ENCODE measurements around the gene LPAR5. TPM values are rescaled to one million over a fixed set of nuclear protein-coding genes. Genes with fewer than 3 reads are reported as not detected.

LPAR5 gene
- total and polyA plus RNA-seq, 2 donors from 2014 or later = 0.97 to 4.9 TPM

GRCh38 chr12:6569312-6569711 lies 66.4 kb downstream of the LPAR5 start:
- no peaks in the 10 kb centered on the region for H3K9me3 ChIP-seq (ENCODE audit: control insufficient read depth in 2 of 3, insufficient read depth in 1 of 3, low read length in 3 of 3)
- DNase-seq (no peak), FAIRE-seq (no peak)
- no peak overlapping the region for H3K4me3 ChIP-seq (ENCODE audit: low read length in 3 of 3)
- no peak overlapping the region for H3K9ac ChIP-seq (ENCODE audit: low read length in 3 of 3)
- no peaks in the 10 kb centered on the region for H3K27me3 ChIP-seq (ENCODE audit: control insufficient read depth, insufficient read depth, low read length)
- no peak overlapping the region for H3K27ac ChIP-seq (ENCODE audit: low read depth in 2 of 2, low read length in 2 of 2)
- H3K4me1 ChIP-seq (ENCODE audit: control insufficient read depth in 2 of 3, insufficient read depth in 2 of 3, low read depth in 1 of 3, low read length in 3 of 3) = peaks cover 0 to 9% (median 5%) of the 10 kb centered on the region in 3 donors
- intact Hi-C loops (cut with DNase I) = no loop called here
- no peak for TF ChIP-seq CTCF (IDR thresholded peaks at IDR 0.05; ENCODE audit: borderline replicate concordance, extremely low read depth, insufficient read depth)
- peaks cover 2 to 25% (median 25%) of the 10 kb centered on the region in 3 donors for H3K36me3 ChIP-seq (ENCODE audit: control insufficient read depth in 2 of 3, insufficient read depth in 3 of 3, low read length in 3 of 3)

Other genes starting within 250 kb of the LPAR5 start
- 6.6 TPM for gene CD27, start 191.0 kb downstream of the LPAR5 start, total RNA-seq
- gene CD27, start 191.0 kb downstream of the LPAR5 start, polyA plus RNA-seq (ENCODE audit: insufficient read depth, low read depth, low replicate concordance) = not detected
- gene TAPBPL, start 183.9 kb downstream of the LPAR5 start, total RNA-seq = 44.7 TPM
- 34.5 TPM for gene TAPBPL, start 183.9 kb downstream of the LPAR5 start, polyA plus RNA-seq (ENCODE audit: insufficient read depth, low read depth, low replicate concordance)
- gene VAMP1, start 165.3 kb downstream of the LPAR5 start, total RNA-seq = 13.2 TPM
- gene VAMP1, start 165.3 kb downstream of the LPAR5 start, polyA plus RNA-seq (ENCODE audit: insufficient read depth, low read depth, low replicate concordance) = 4.9 TPM
- 132 TPM for gene MRPL51, start 142.7 kb downstream of the LPAR5 start, total RNA-seq
- gene MRPL51, start 142.7 kb downstream of the LPAR5 start, polyA plus RNA-seq (ENCODE audit: insufficient read depth, low read depth, low replicate concordance) = 268 TPM
- gene NCAPD2, start 141.9 kb downstream of the LPAR5 start, total RNA-seq = 23.4 TPM
- 4.5 TPM for gene NCAPD2, start 141.9 kb downstream of the LPAR5 start, polyA plus RNA-seq (ENCODE audit: insufficient read depth, low read depth, low replicate concordance)
- 1,501 TPM for gene GAPDH, start 101.4 kb downstream of the LPAR5 start, total RNA-seq
- 4,871 TPM for gene GAPDH, start 101.4 kb downstream of the LPAR5 start, polyA plus RNA-seq (ENCODE audit: insufficient read depth, low read depth, low replicate concordance)
- gene IFFO1, start 79.9 kb downstream of the LPAR5 start, total RNA-seq = 21.5 TPM
- 11.5 TPM for gene IFFO1, start 79.9 kb downstream of the LPAR5 start, polyA plus RNA-seq (ENCODE audit: insufficient read depth, low read depth, low replicate concordance)
- gene NOP2, start 67.7 kb downstream of the LPAR5 start, total RNA-seq = 29.7 TPM
- 12.2 TPM for gene NOP2, start 67.7 kb downstream of the LPAR5 start, polyA plus RNA-seq (ENCODE audit: insufficient read depth, low read depth, low replicate concordance)
- 224 TPM for gene CHD4, start 28.6 kb downstream of the LPAR5 start, total RNA-seq
- 109 TPM for gene CHD4, start 28.6 kb downstream of the LPAR5 start, polyA plus RNA-seq (ENCODE audit: insufficient read depth, low read depth, low replicate concordance)
- gene ACRBP, start 11.5 kb upstream of the LPAR5 start, total RNA-seq = 3.4 TPM
- gene ACRBP, start 11.5 kb upstream of the LPAR5 start, polyA plus RNA-seq (ENCODE audit: insufficient read depth, low read depth, low replicate concordance) = 2.1 TPM
- gene ING4, start 27.2 kb upstream of the LPAR5 start, total RNA-seq = 42.6 TPM
- gene ING4, start 27.2 kb upstream of the LPAR5 start, polyA plus RNA-seq (ENCODE audit: insufficient read depth, low read depth, low replicate concordance) = 56.0 TPM
- gene ZNF384, start 53.4 kb upstream of the LPAR5 start, total RNA-seq = 51.6 TPM
- 19.7 TPM for gene ZNF384, start 53.4 kb upstream of the LPAR5 start, polyA plus RNA-seq (ENCODE audit: insufficient read depth, low read depth, low replicate concordance)
- gene PIANP, start 64.9 kb upstream of the LPAR5 start, total RNA-seq = 0.63 TPM
- 0.45 TPM for gene PIANP, start 64.9 kb upstream of the LPAR5 start, polyA plus RNA-seq (ENCODE audit: insufficient read depth, low read depth, low replicate concordance)
- gene COPS7A, start 88.1 kb upstream of the LPAR5 start, total RNA-seq = 71.9 TPM
- gene COPS7A, start 88.1 kb upstream of the LPAR5 start, polyA plus RNA-seq (ENCODE audit: insufficient read depth, low read depth, low replicate concordance) = 94.1 TPM
- gene MLF2, start 117.2 kb upstream of the LPAR5 start, total RNA-seq = 141 TPM
- gene MLF2, start 117.2 kb upstream of the LPAR5 start, polyA plus RNA-seq (ENCODE audit: insufficient read depth, low read depth, low replicate concordance) = 289 TPM
- gene PTMS, start 130.4 kb upstream of the LPAR5 start, total RNA-seq = 269 TPM
- gene PTMS, start 130.4 kb upstream of the LPAR5 start, polyA plus RNA-seq (ENCODE audit: insufficient read depth, low read depth, low replicate concordance) = 590 TPM
- 1.3 TPM for gene LAG3, start 136.6 kb upstream of the LPAR5 start, total RNA-seq
- gene LAG3, start 136.6 kb upstream of the LPAR5 start, polyA plus RNA-seq (ENCODE audit: insufficient read depth, low read depth, low replicate concordance) = not detected
- gene CD4, start 153.6 kb upstream of the LPAR5 start, total RNA-seq = 38.1 TPM
- 12.2 TPM for gene CD4, start 153.6 kb upstream of the LPAR5 start, polyA plus RNA-seq (ENCODE audit: insufficient read depth, low read depth, low replicate concordance)
- gene GPR162, start 185.9 kb upstream of the LPAR5 start, total RNA-seq = 5.0 TPM
- 9.8 TPM for gene GPR162, start 185.9 kb upstream of the LPAR5 start, polyA plus RNA-seq (ENCODE audit: insufficient read depth, low read depth, low replicate concordance)
- gene P3H3, start 192.4 kb upstream of the LPAR5 start, total RNA-seq = 17.0 TPM
- 18.5 TPM for gene P3H3, start 192.4 kb upstream of the LPAR5 start, polyA plus RNA-seq (ENCODE audit: insufficient read depth, low read depth, low replicate concordance)
- 2.6 TPM for gene GNB3, start 205.0 kb upstream of the LPAR5 start, total RNA-seq
- 1.4 TPM for gene GNB3, start 205.0 kb upstream of the LPAR5 start, polyA plus RNA-seq (ENCODE audit: insufficient read depth, low read depth, low replicate concordance)
- gene CDCA3, start 215.3 kb upstream of the LPAR5 start, total RNA-seq = 1.3 TPM
- gene CDCA3, start 215.3 kb upstream of the LPAR5 start, polyA plus RNA-seq (ENCODE audit: insufficient read depth, low read depth, low replicate concordance) = 2.1 TPM
- gene USP5, start 216.2 kb upstream of the LPAR5 start, total RNA-seq = 75.5 TPM
- gene USP5, start 216.2 kb upstream of the LPAR5 start, polyA plus RNA-seq (ENCODE audit: insufficient read depth, low read depth, low replicate concordance) = 52.3 TPM
- 437 TPM for gene TPI1, start 231.6 kb upstream of the LPAR5 start, total RNA-seq
- gene TPI1, start 231.6 kb upstream of the LPAR5 start, polyA plus RNA-seq (ENCODE audit: insufficient read depth, low read depth, low replicate concordance) = 1,220 TPM
- 19.0 TPM for gene SPSB2, start 237.3 kb upstream of the LPAR5 start, total RNA-seq
- 21.3 TPM for gene SPSB2, start 237.3 kb upstream of the LPAR5 start, polyA plus RNA-seq (ENCODE audit: insufficient read depth, low read depth, low replicate concordance)

Measured in kidney (tissue), 14 donors.